ENCODE data around the gene RPL39L. TPM values are rescaled to one million over a fixed set of nuclear protein-coding genes. Genes with fewer than 3 reads are reported as not detected.

Gene RPL39L
- total RNA-seq, result 16.1 and 25.3 TPM in 2 replicates

GRCh38 chr3:187139126-187139894 is at the start of gene RPL39L:
TSS of gene RPL39L (minus strand) at chr3:187139496. CDS start at chr3:187121300, 18,196 bp downstream.

Other genes with a start within 250 kb of the RPL39L start
- 40.3 and 84.1 TPM in 2 replicates for gene ST6GAL1, start 209.0 kb downstream of the RPL39L start, total RNA-seq
- gene RTP1, start 58.0 kb upstream of the RPL39L start, total RNA-seq, result not detected in 2 replicates
- gene MASP1, start 152.2 kb upstream of the RPL39L start, total RNA-seq, result 0.19 and 1.6 TPM in 2 replicates
- gene RTP4, start 228.9 kb upstream of the RPL39L start, total RNA-seq, result 1.6 and 2.8 TPM in 2 replicates